Peyer's patch (tissue), 4 donors: ENCODE measurements around the gene BCAR1.

Experiments used
- POLR2A ChIP-seq, 2 donors: fragments of 450-650 bp; IDR thresholded peaks; one replicate each; pipeline ENCODE4 v1.5.1; 2017; ENCODE audit warnings: antibody characterized with exemption in 2 of 2, mild to moderate bottlenecking in 2 of 2, moderate library complexity in 2 of 2
- TF ChIP-seq, protein P1 (sequence below), 6 experiments: fragments of 450-650 bp in 4 of 6; fragments of 200-600 bp in 2 of 6; sonication (generic) in 1 of 6; IDR thresholded peaks; one replicate each; pipeline ENCODE4 v1.5.1; 2017 to 2019; ENCODE audit warnings: antibody characterized with exemption in 6 of 6, mild to moderate bottlenecking in 3 of 6, moderate library complexity in 1 of 6

DNA sequence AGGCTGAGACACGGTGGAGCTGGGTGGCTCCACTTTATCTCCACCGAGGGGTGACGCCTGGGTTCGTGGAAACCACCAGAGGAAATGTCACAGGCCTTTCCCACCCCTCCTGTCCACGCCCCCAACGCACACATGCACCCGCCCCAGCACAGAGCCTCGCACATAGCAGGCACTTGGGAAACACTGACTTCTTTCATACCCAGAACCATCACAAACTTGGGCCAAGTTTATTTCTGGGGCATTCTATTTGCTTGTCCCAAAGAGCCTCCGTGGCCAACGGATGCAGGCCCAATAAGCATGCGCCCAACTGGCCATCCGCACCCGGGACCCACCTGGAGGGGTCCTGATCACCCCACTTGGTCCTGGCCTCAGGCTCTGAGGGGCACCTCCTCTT lies 3.3 kb downstream of the BCAR1 start:
- no peak for TF ChIP-seq POLR2A (IDR thresholded peaks at IDR 0.05)
- TF ChIP-seq, protein P1, sequence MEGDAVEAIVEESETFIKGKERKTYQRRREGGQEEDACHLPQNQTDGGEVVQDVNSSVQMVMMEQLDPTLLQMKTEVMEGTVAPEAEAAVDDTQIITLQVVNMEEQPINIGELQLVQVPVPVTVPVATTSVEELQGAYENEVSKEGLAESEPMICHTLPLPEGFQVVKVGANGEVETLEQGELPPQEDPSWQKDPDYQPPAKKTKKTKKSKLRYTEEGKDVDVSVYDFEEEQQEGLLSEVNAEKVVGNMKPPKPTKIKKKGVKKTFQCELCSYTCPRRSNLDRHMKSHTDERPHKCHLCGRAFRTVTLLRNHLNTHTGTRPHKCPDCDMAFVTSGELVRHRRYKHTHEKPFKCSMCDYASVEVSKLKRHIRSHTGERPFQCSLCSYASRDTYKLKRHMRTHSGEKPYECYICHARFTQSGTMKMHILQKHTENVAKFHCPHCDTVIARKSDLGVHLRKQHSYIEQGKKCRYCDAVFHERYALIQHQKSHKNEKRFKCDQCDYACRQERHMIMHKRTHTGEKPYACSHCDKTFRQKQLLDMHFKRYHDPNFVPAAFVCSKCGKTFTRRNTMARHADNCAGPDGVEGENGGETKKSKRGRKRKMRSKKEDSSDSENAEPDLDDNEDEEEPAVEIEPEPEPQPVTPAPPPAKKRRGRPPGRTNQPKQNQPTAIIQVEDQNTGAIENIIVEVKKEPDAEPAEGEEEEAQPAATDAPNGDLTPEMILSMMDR (IDR thresholded peaks at IDR 0.05) = no peak
